DND-41 (cell line): ENCODE data around the gene SLFN11.
"Not testable (repeated sequence)": the region's sequence is repeated elsewhere in the genome, so short reads cannot be mapped to it uniquely, and the experiment has no call there.

Source experiments
- ATAC-seq: fragments of 200-7000 bp; cut with Tn5 transposase; 3 replicates; pipeline ENCODE4 v1.9.1; 2021; ENCODE audit warnings: low read depth; ENCODE audit not compliant: insufficient read depth
- DNase-seq: peaks from one replicate; pipeline ENCODE4 v3.0.0-alpha.2; 2020
- H2AFZ ChIP-seq: 2 replicates; pipeline ENCODE4 v1.6.0; 2012; ENCODE audit warnings: low read depth, low read length
- H3K27ac ChIP-seq: 2 replicates; pipeline ENCODE4 v1.5.1; 2012; ENCODE audit warnings: low read length, inconsistent platforms
- H3K27me3 ChIP-seq: fragments of 200-600 bp; sonication (generic); 2 replicates; pipeline ENCODE4 v1.6.0; 2012; ENCODE audit warnings: low read length, mild to moderate bottlenecking, inconsistent platforms; ENCODE audit not compliant: insufficient read depth, poor library complexity
- H3K36me3 ChIP-seq: 2 replicates; pipeline ENCODE4 v1.5.1; 2012; ENCODE audit warnings: low read length, inconsistent platforms; ENCODE audit not compliant: insufficient read depth
- H3K4me1 ChIP-seq: 2 replicates; pipeline ENCODE4 v1.5.1; 2012; ENCODE audit warnings: mild to moderate bottlenecking, low read length; ENCODE audit not compliant: insufficient read depth
- H3K4me2 ChIP-seq: 2 replicates; pipeline ENCODE4 v1.6.0; 2012; ENCODE audit warnings: mild to moderate bottlenecking, moderate library complexity, low read length, inconsistent platforms; ENCODE audit not compliant: insufficient read depth
- H3K4me3 ChIP-seq, 2 experiments: fragments of 200-600 bp in 1 of 2; shearing (Covaris generic) in 1 of 2; 2 replicates each; pipeline ENCODE4 v1.5.1; 2012 to 2016; ENCODE audit warnings: inconsistent platforms in 2 of 2, low read length in 2 of 2, mild to moderate bottlenecking in 2 of 2, low read depth in 1 of 2, moderate library complexity in 1 of 2
- H3K79me2 ChIP-seq: 2 replicates; pipeline ENCODE4 v1.6.0; 2012; ENCODE audit warnings: low read length, inconsistent platforms; ENCODE audit not compliant: insufficient read depth
- H3K9ac ChIP-seq: 2 replicates; pipeline ENCODE4 v1.6.0; 2012; ENCODE audit warnings: low read depth, mild to moderate bottlenecking, inconsistent platforms, low read length, moderate library complexity
- H3K9me3 ChIP-seq: 2 replicates; pipeline ENCODE4 v1.5.1; 2012; ENCODE audit warnings: low read length, moderate library complexity, mild to moderate bottlenecking, inconsistent platforms; ENCODE audit not compliant: insufficient read depth, severe bottlenecking
- H4K20me1 ChIP-seq: 2 replicates; pipeline ENCODE4 v1.6.0; 2012; ENCODE audit warnings: low read length; ENCODE audit not compliant: insufficient read depth
- CTCF ChIP-seq: IDR thresholded peaks from 2 replicates; pipeline ENCODE4 v1.5.1; 2012; ENCODE audit warnings: borderline replicate concordance, low read length, moderate library complexity, mild to moderate bottlenecking; ENCODE audit not compliant: poor library complexity, severe bottlenecking; ENCODE audit errors: extremely low read depth
- EZH2 ChIP-seq: IDR thresholded peaks from 3 replicates; pipeline ENCODE4 v1.6.1; 2012; ENCODE audit warnings: borderline replicate concordance, low read depth, mild to moderate bottlenecking, moderate library complexity, low read length, inconsistent platforms; ENCODE audit not compliant: severe bottlenecking

The SLFN11 gene

GRCh38 chr17:35338230-35338629 is 35.2 kb downstream of the SLFN11 start:
- no peak overlapping the region for H2AFZ ChIP-seq
- no peak for TF ChIP-seq CTCF
- TF ChIP-seq EZH2 = no peak
- H3K36me3 ChIP-seq = no peaks in the 10 kb centered on the region
- peaks cover 15% of the 10 kb centered on the region for H3K4me1 ChIP-seq
- no peak overlapping the region for H3K4me3 ChIP-seq
- no peak overlapping the region for H3K27ac ChIP-seq
- H3K4me2 ChIP-seq = no peak overlapping the region
- no peak overlapping the region for H3K9ac ChIP-seq
- peaks cover 7% of the 10 kb centered on the region for H3K9me3 ChIP-seq
- DNase-seq (no peak), ATAC-seq (no peak)
- no peaks in the 10 kb centered on the region for H4K20me1 ChIP-seq
- no peaks in the 10 kb centered on the region for H3K79me2 ChIP-seq
- no peaks in the 10 kb centered on the region for H3K27me3 ChIP-seq

- Histone ChIP-seq H3K4me1 (peaks cover 13% of the 10 kb centered on the region), H3K27ac (no peak overlapping the region), H3K4me2 (no peak overlapping the region), H3K9me3 (peaks cover 7% of the 10 kb centered on the region), H4K20me1 (no peaks in the 10 kb centered on the region), H3K27me3 (no peaks in the 10 kb centered on the region), H2AFZ (no peak overlapping the region), H3K36me3 (no peaks in the 10 kb centered on the region), H3K9ac (no peak overlapping the region), H3K79me2 (no peaks in the 10 kb centered on the region), H3K4me3 (no peak overlapping the region)
- DNase-seq (no peak), ATAC-seq (no peak)
- TF ChIP-seq CTCF (no peak), EZH2 (no peak)
Observed at GRCh38 chr17:35337364-35337763, 36.1 kb downstream of the SLFN11 start.

GRCh38 chr17:35333578-35333977 is 39.8 kb downstream of the SLFN11 start:
- H3K9ac ChIP-seq, H3K36me3 ChIP-seq, H4K20me1 ChIP-seq, H3K79me2 ChIP-seq, H3K27me3 ChIP-seq, H3K4me2 ChIP-seq, H3K4me1 ChIP-seq, ATAC-seq, H3K27ac ChIP-seq, H3K4me3 ChIP-seq, DNase-seq, H3K9me3 ChIP-seq, H2AFZ ChIP-seq: not testable (repeated sequence)

DNA sequence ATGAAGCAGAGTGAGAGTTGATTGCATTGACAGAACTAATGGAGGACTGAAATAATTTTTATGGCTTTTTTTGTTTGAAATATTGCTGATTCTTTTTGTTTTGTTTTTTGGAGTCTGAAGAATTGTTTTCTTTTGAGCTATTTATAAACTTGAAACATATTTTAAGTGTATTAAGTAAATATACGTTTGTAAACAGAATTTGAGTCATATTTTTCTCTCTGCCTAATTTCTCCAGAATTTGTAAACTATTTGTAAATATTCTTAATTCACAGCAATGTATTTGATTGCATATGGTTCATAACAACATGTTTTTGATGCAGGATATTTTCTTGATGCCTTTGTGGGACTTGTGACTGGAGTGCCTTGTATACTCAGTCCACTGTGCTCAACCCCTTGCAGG is 50.7 kb downstream of the SLFN11 start:
- ATAC-seq (no peak), DNase-seq (no peak)
- Histone ChIP-seq H3K9ac (no peak overlapping the region), H3K36me3 (no peaks in the 10 kb centered on the region), H4K20me1 (no peaks in the 10 kb centered on the region), H3K79me2 (no peaks in the 10 kb centered on the region), H3K4me3 (no peak overlapping the region), H3K4me1 (no peaks in the 10 kb centered on the region), H2AFZ (no peak overlapping the region), H3K9me3 (peaks cover 18% of the 10 kb centered on the region), H3K4me2 (no peak overlapping the region), H3K27ac (no peak overlapping the region), H3K27me3 (no peaks in the 10 kb centered on the region)
- TF ChIP-seq EZH2 (no peak), CTCF (no peak)
